Nephron progenitor cell (in vitro differentiated cells): ENCODE results near the gene EBP.

Experiments used
- DNase-seq: peaks from one replicate; pipeline ENCODE4 v3.0.0; 2021
- H3K27ac Mint-ChIP-seq: 2 replicates; pipeline ENCODE4 v1.8.0; 2021; ENCODE audit warnings: mild to moderate bottlenecking, moderate library complexity, mixed read lengths
- H3K27me3 Mint-ChIP-seq: 2 replicates; pipeline ENCODE4 v1.8.0; 2021; ENCODE audit warnings: mild to moderate bottlenecking, low read depth, mixed read lengths; ENCODE audit not compliant: poor library complexity
- H3K36me3 Mint-ChIP-seq: 2 replicates; pipeline ENCODE4 v1.8.0; 2021; ENCODE audit warnings: low read depth, mixed read lengths
- H3K4me1 Mint-ChIP-seq: 2 replicates; pipeline ENCODE4 v1.8.0; 2021; ENCODE audit warnings: mixed read lengths
- H3K4me3 Mint-ChIP-seq: 2 replicates; pipeline ENCODE4 v1.8.0; 2021; ENCODE audit warnings: mild to moderate bottlenecking, moderate library complexity, mixed read lengths
- H3K9me3 Mint-ChIP-seq: 2 replicates; pipeline ENCODE4 v1.8.0; 2021; ENCODE audit warnings: mild to moderate bottlenecking, moderate library complexity, mixed read lengths
- CTCF ChIP-seq: fragments of 200-600 bp; sonication (generic); IDR thresholded peaks from 2 replicates; pipeline ENCODE4 v1.5.0; 2021; ENCODE audit warnings: antibody characterized with exemption

Gene EBP

DNA sequence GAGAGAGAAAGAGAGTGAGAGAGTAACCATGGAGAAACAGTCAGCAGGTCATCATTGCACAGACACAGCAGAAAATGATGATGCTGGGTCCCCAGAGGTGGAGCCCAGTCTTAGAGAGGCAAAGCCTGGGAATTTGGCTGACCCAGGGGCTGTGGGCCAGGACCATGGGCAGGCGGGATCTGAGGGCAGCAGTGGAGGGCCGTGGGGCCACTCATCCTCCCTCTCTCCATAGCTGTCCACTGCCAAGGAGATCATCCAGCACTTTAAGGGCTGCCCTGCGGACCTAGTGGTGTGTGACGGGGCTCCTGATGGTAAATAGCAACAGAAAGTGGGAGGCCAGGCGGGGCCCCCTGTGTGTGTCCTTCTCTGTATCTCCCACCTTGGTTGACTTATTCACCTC is 42.8 kb upstream of the EBP start:
- no peak for DNase-seq
- H3K4me1 Mint-ChIP-seq, result peaks cover 28% of the 10 kb centered on the region
- no peak for TF ChIP-seq CTCF
- H3K36me3 Mint-ChIP-seq, result peaks cover 4% of the 10 kb centered on the region
- H3K27me3 Mint-ChIP-seq, result peaks cover 5% of the 10 kb centered on the region
- no peak overlapping the region for H3K4me3 Mint-ChIP-seq
- H3K9me3 Mint-ChIP-seq, result peaks cover 60% of the 10 kb centered on the region
- H3K27ac Mint-ChIP-seq, result no peak overlapping the region

GRCh38 chrX:48480142-48480541 is 41.5 kb upstream of the EBP start:
- H3K36me3 Mint-ChIP-seq, result peaks cover 4% of the 10 kb centered on the region
- no peak overlapping the region for H3K27ac Mint-ChIP-seq
- H3K4me1 Mint-ChIP-seq, result peaks cover 21% of the 10 kb centered on the region

DNA sequence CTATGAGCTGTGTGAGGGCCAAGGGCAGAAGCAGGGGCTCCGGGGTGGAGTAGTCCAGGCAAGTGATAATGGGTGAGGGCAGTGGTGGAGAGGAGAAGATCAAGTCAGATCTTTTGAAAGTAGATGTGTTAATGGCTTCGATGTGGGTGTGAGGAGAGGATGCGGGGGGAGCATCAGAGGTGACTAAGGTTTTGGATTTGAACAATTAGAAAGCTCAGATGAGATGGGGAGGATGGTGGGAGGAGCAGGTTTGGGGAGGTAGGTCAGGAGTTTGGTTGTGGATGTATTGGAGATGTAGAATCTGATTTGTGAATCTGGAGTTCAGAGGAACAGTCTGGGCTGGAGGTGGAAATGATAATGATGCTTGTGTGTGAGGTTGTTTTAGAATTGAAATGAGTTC is 41.0 kb upstream of the EBP start:
- Mint-ChIP-seq H3K27ac (no peak overlapping the region), H3K27me3 (peaks cover 5% of the 10 kb centered on the region), H3K9me3 (peaks cover 55% of the 10 kb centered on the region), H3K4me1 (peaks cover 17% of the 10 kb centered on the region), H3K4me3 (no peak overlapping the region), H3K36me3 (peaks cover 4% of the 10 kb centered on the region)
- DNase-seq, result no peak
- TF ChIP-seq CTCF, result no peak

More at GRCh38 chrX:48480142-48480541, 41.5 kb upstream of the EBP start:
- no peak for TF ChIP-seq CTCF
- Mint-ChIP-seq H3K27me3 (peaks cover 5% of the 10 kb centered on the region), H3K9me3 (peaks cover 57% of the 10 kb centered on the region), H3K4me3 (no peak overlapping the region)
- no peak for DNase-seq

DNA sequence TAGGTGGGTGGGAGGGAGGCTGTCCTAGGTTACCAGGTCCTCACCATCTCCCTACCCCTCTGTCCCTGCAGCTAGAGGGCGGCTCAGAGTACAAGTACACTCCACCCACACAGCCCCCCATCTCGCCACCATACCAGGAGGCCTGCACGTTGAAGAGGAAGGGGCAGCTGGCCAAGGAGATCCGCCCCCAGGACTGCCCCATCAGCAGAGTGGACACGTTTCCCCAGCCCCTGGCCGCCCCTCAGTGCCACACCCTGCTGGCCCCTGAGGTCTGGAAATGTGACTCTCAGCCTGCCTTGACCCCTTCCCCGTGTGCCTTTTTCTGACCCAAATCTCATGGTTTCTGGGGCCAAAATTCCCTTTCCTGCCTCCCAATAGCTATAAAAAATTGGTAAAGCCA is 39.1 kb upstream of the EBP start:
- H3K4me1 Mint-ChIP-seq, result peaks cover 3% of the 10 kb centered on the region
- H3K27ac Mint-ChIP-seq, result no peak overlapping the region
- H3K27me3 Mint-ChIP-seq, result peaks cover 5% of the 10 kb centered on the region
- peaks cover 9% of the 10 kb centered on the region for H3K36me3 Mint-ChIP-seq
- no peak for TF ChIP-seq CTCF
- H3K9me3 Mint-ChIP-seq, result peaks cover 47% of the 10 kb centered on the region
- H3K4me3 Mint-ChIP-seq, result no peak overlapping the region
- no peak for DNase-seq

DNA sequence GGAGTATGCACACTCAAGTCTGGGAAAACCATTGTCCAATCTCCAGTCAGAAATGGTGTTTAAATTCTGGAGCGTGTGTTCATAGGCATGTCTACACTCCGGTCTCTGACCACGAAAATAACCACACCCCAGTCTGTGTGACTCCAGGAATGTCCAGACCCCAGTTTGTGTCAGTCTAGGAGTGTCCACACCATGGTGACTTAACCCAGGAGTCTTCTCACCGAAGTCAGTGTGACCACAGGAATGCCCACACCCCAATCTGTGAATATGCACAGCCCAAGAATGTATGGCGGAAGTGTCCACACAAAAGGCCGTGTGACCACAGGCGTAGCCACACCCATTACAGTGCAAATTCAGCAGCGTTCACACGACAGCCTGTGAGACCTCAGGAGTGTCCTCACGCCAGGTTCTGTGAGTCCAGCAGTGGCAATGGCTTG is 34.2 kb upstream of the EBP start:
- Mint-ChIP-seq H3K36me3 (peaks cover 5% of the 10 kb centered on the region), H3K27ac (no peak overlapping the region), H3K4me3 (no peak overlapping the region), H3K9me3 (peaks cover 44% of the 10 kb centered on the region), H3K27me3 (peaks cover 12% of the 10 kb centered on the region), H3K4me1 (no peaks in the 10 kb centered on the region)
- TF ChIP-seq CTCF, result no peak
- DNase-seq, result no peak

DNA sequence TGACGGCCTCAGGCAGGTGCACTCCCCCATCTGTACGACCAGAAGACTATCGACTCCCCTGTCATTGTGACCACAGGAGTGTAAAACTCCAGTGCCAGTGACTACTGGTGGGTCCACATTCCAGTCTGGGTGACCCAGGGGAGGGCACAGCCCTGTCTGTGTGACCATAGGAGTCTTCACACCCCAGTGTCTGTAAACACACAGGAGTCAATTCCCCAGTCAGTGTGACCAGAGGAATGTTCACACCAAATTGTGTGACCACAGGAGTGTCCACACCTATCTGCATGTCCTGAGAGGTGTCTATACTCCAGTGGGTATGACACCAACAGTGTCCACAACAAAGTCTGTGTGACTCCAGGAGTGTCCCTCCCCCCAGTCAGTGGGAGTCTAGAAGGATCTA is 33.6 kb upstream of the EBP start:
- Mint-ChIP-seq H3K4me1 (no peaks in the 10 kb centered on the region), H3K27ac (no peak overlapping the region)

More for the DNA sequence above, 33.6 kb upstream of the EBP start:
- Mint-ChIP-seq H3K9me3 (peaks cover 46% of the 10 kb centered on the region), H3K36me3 (peaks cover 5% of the 10 kb centered on the region), H3K27me3 (peaks cover 13% of the 10 kb centered on the region), H3K4me3 (no peak overlapping the region)
- no peak for TF ChIP-seq CTCF
- DNase-seq, result no peak
